HTR-8/SVneo (cell line): Measurements from ENCODE around the gene ANKRD65.
A peak's percentile ranks its signal among the peaks of the same experiment; 100 is the strongest.
"Not testable (repeated sequence)": the region's sequence is repeated elsewhere in the genome, so short reads cannot be mapped to it uniquely, and the experiment has no call there.

ENCODE experiments used
- DNase-seq: peaks from one replicate; pipeline ENCODE4 v3.0.0; 2011; ENCODE audit warnings: low spot score, mixed read lengths; ENCODE audit not compliant: insufficient read length
- FAIRE-seq: peaks from 2 replicates; lab custom pipeline; 2011; peaks lifted over from hg19 to GRCh38; lab: Jason Lieb, UNC

Gene ANKRD65

GRCh38 chr1:1446631-1447030 is 25.6 kb upstream of the ANKRD65 start:
- DNase-seq, FAIRE-seq: not testable (repeated sequence)

GRCh38 chr1:1442069-1442770 is 21.1 kb upstream of the ANKRD65 start:
- no peak for DNase-seq
- FAIRE-seq = no peak

- FAIRE-seq (no peak), DNase-seq (peak; percentile 67)
These were observed 20.2 kb upstream of the ANKRD65 start for GRCh38 chr1:1441002-1441888.

- DNase-seq (no peak), FAIRE-seq (no peak)
These were observed 19.4 kb upstream of the ANKRD65 start for GRCh38 chr1:1440262-1441001.

GRCh38 chr1:1439546-1440261 is 18.6 kb upstream of the ANKRD65 start:
- DNase-seq (no peak), FAIRE-seq (no peak)

GRCh38 chr1:1438531-1439381 is 17.7 kb upstream of the ANKRD65 start:
- FAIRE-seq (no peak), DNase-seq (no peak)

GRCh38 chr1:1437904-1438376 is 16.9 kb upstream of the ANKRD65 start:
- FAIRE-seq (no peak), DNase-seq (no peak)

- no peak for FAIRE-seq
- DNase-seq = no peak
These were observed 16.2 kb upstream of the ANKRD65 start for GRCh38 chr1:1437033-1437903.

GRCh38 chr1:1436630-1437032 is 15.6 kb upstream of the ANKRD65 start:
- DNase-seq = no peak

GRCh38 chr1:1435911-1436629 is 15.0 kb upstream of the ANKRD65 start:
- FAIRE-seq (no peak), DNase-seq (no peak)

More at GRCh38 chr1:1436630-1437032, 15.6 kb upstream of the ANKRD65 start:
- no peak for FAIRE-seq

- DNase-seq (peak; percentile 71), FAIRE-seq (peak; percentile 92)
These were observed 14.2 kb upstream of the ANKRD65 start, which contains the start of gene VWA1 for GRCh38 chr1:1435106-1435903. TSS of gene VWA1 (plus strand) at chr1:1435690. CDS start at chr1:1435749, 59 bp downstream.

- FAIRE-seq = no peak
- DNase-seq = no peak
These were observed 13.7 kb upstream of the ANKRD65 start for GRCh38 chr1:1434824-1435105.

- no peak for FAIRE-seq
- DNase-seq = no peak
These were observed 13.2 kb upstream of the ANKRD65 start for GRCh38 chr1:1434131-1434823.

- FAIRE-seq (no peak), DNase-seq (no peak)
These were observed 12.7 kb upstream of the ANKRD65 start for GRCh38 chr1:1433804-1434130.

- FAIRE-seq (no peak), DNase-seq (no peak)
These were observed 12.1 kb upstream of the ANKRD65 start for GRCh38 chr1:1432951-1433803.
